ENCODE measurements around the gene PZP.

DNA sequence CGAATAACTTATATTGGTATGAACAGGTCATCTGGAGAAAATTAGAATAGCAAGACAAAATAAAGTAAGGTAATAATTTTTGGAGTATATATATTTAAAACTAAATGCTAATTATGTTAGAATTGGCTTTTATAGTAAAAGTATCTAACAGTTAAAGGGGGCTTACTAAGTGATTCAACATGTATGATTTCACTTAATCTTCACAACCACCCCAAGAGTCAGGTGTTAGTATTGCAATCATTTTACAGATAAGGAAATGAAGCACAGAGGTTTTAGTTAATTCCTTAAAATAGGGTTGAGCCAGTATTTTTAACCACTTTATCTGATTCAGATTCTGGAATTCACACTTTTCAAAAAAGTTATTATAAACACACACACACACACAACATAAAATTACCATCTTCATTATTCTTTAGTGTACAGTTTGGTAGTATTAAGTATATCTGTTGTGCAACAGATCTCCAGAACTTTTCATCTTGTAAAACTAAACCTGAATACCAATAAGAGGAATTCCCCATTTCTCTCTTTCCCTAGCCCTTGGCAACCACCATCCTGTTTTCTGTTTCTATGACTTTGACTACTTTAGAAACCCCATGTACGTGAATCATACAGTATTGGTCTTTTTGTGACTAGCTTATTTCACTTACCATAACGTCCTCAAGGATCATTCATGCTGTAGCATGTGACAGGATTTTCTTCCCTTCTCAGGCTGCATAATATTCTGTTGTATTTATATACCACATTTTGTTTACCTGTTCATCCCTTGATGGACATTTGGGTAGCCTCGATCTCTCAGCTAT, 104.9 kb downstream of the PZP start:
- TF ChIP-seq, protein P1, sequence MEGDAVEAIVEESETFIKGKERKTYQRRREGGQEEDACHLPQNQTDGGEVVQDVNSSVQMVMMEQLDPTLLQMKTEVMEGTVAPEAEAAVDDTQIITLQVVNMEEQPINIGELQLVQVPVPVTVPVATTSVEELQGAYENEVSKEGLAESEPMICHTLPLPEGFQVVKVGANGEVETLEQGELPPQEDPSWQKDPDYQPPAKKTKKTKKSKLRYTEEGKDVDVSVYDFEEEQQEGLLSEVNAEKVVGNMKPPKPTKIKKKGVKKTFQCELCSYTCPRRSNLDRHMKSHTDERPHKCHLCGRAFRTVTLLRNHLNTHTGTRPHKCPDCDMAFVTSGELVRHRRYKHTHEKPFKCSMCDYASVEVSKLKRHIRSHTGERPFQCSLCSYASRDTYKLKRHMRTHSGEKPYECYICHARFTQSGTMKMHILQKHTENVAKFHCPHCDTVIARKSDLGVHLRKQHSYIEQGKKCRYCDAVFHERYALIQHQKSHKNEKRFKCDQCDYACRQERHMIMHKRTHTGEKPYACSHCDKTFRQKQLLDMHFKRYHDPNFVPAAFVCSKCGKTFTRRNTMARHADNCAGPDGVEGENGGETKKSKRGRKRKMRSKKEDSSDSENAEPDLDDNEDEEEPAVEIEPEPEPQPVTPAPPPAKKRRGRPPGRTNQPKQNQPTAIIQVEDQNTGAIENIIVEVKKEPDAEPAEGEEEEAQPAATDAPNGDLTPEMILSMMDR (IDR thresholded peaks at IDR 0.05), result 0 out of 2 replicates have a peak, but pooled peaks have one; percentile 8
- TF ChIP-seq ZFX (IDR thresholded peaks at IDR 0.05; ENCODE audit: borderline replicate concordance), result no peak

Measured in 22Rv1 (cell line).